ENCODE data around the gene PDLIM5.

The PDLIM5 gene

DNA sequence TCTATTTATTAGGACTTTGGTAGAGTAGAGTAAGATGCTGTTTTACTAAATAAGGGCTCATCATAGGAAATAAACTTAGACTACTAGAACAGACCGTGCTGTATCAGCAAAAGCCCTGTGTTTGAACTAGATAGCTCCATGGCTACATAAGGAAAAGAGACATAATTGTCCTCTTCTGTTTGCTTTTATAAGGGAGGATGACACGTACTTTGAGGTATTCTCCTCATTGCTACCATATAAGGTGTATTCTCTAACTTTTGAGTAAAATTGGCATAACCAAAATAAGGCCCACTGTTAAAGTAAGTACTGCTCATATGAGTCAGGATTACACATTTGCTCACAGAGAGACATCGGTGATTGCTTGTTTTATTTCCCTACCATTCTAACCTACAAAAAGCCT, 64.3 kb downstream of the PDLIM5 start:
- TF ChIP-seq TCF4 (CRISPR knock-in tag; IDR thresholded peaks at IDR 0.05; ENCODE audit: borderline replicate concordance) (no peak), GLIS3 (CRISPR knock-in tag; IDR thresholded peaks at IDR 0.05) (no peak), BACH2 (CRISPR knock-in tag; IDR thresholded peaks at IDR 0.05; ENCODE audit: borderline replicate concordance) (no peak), PPARA (CRISPR knock-in tag; IDR thresholded peaks at IDR 0.05; ENCODE audit: borderline replicate concordance) (no peak)
- ATAC-seq = peak; percentile 82

DNA sequence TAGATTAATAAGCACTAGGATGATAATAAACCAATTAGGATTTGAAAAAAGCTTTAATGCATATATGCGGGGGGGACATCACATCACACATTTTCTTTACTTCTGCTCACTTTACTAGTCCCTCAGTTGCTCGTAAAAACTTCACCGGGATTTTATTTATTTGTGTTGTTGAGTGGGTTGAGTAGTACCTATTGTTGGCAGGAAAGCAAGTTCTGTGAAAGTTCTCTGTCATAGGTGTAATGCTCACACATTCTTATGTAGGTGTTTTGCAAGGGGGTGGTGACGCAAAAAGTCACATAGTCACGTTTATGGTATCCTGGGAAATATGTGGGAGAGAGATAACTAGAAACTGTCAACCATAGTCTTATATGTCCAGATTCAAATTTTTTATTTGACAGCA, 65.3 kb downstream of the PDLIM5 start:
- no peak for TF ChIP-seq RARB (CRISPR knock-in tag; IDR thresholded peaks at IDR 0.05)
- no peak for TF ChIP-seq PPARA (CRISPR knock-in tag; IDR thresholded peaks at IDR 0.05; ENCODE audit: borderline replicate concordance)
- TF ChIP-seq, protein P1, sequence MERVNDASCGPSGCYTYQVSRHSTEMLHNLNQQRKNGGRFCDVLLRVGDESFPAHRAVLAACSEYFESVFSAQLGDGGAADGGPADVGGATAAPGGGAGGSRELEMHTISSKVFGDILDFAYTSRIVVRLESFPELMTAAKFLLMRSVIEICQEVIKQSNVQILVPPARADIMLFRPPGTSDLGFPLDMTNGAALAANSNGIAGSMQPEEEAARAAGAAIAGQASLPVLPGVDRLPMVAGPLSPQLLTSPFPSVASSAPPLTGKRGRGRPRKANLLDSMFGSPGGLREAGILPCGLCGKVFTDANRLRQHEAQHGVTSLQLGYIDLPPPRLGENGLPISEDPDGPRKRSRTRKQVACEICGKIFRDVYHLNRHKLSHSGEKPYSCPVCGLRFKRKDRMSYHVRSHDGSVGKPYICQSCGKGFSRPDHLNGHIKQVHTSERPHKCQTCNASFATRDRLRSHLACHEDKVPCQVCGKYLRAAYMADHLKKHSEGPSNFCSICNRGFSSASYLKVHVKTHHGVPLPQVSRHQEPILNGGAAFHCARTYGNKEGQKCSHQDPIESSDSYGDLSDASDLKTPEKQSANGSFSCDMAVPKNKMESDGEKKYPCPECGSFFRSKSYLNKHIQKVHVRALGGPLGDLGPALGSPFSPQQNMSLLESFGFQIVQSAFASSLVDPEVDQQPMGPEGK (CRISPR knock-in tag; IDR thresholded peaks at IDR 0.05; ENCODE audit: borderline replicate concordance) = no peak
- TF ChIP-seq ZNF565 (CRISPR knock-in tag; conservative IDR thresholded peaks at IDR 0.05; ENCODE audit: low read depth) = no peak
- TF ChIP-seq, protein P2, sequence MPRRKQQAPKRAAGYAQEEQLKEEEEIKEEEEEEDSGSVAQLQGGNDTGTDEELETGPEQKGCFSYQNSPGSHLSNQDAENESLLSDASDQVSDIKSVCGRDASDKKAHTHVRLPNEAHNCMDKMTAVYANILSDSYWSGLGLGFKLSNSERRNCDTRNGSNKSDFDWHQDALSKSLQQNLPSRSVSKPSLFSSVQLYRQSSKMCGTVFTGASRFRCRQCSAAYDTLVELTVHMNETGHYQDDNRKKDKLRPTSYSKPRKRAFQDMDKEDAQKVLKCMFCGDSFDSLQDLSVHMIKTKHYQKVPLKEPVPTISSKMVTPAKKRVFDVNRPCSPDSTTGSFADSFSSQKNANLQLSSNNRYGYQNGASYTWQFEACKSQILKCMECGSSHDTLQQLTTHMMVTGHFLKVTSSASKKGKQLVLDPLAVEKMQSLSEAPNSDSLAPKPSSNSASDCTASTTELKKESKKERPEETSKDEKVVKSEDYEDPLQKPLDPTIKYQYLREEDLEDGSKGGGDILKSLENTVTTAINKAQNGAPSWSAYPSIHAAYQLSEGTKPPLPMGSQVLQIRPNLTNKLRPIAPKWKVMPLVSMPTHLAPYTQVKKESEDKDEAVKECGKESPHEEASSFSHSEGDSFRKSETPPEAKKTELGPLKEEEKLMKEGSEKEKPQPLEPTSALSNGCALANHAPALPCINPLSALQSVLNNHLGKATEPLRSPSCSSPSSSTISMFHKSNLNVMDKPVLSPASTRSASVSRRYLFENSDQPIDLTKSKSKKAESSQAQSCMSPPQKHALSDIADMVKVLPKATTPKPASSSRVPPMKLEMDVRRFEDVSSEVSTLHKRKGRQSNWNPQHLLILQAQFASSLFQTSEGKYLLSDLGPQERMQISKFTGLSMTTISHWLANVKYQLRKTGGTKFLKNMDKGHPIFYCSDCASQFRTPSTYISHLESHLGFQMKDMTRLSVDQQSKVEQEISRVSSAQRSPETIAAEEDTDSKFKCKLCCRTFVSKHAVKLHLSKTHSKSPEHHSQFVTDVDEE (CRISPR knock-in tag; IDR thresholded peaks at IDR 0.05) = no peak
- no peak for TF ChIP-seq ISL1 (CRISPR knock-in tag; IDR thresholded peaks at IDR 0.05)
- TF ChIP-seq ZFP30 (CRISPR knock-in tag; IDR thresholded peaks at IDR 0.05) = no peak
- no peak for TF ChIP-seq BACH2 (CRISPR knock-in tag; IDR thresholded peaks at IDR 0.05; ENCODE audit: borderline replicate concordance)
- no peak for TF ChIP-seq ZC3H10 (CRISPR knock-in tag; IDR thresholded peaks at IDR 0.05)
- TF ChIP-seq ZNF70 (CRISPR knock-in tag; IDR thresholded peaks at IDR 0.05) = no peak
- TF ChIP-seq CSRNP3 (CRISPR knock-in tag; IDR thresholded peaks at IDR 0.05) = no peak
- no peak for TF ChIP-seq OSR1 (CRISPR knock-in tag; IDR thresholded peaks at IDR 0.05)
- no peak for TF ChIP-seq ARNTL (CRISPR knock-in tag; IDR thresholded peaks at IDR 0.05; ENCODE audit: borderline replicate concordance, low read depth)
- TF ChIP-seq TOX (CRISPR knock-in tag; IDR thresholded peaks at IDR 0.05; ENCODE audit: borderline replicate concordance) = no peak
- TF ChIP-seq, protein P3, sequence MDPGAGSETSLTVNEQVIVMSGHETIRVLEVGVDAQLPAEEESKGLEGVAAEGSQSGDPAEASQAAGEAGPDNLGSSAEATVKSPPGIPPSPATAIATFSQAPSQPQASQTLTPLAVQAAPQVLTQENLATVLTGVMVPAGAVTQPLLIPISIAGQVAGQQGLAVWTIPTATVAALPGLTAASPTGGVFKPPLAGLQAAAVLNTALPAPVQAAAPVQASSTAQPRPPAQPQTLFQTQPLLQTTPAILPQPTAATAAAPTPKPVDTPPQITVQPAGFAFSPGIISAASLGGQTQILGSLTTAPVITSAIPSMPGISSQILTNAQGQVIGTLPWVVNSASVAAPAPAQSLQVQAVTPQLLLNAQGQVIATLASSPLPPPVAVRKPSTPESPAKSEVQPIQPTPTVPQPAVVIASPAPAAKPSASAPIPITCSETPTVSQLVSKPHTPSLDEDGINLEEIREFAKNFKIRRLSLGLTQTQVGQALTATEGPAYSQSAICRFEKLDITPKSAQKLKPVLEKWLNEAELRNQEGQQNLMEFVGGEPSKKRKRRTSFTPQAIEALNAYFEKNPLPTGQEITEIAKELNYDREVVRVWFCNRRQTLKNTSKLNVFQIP (CRISPR knock-in tag; IDR thresholded peaks at IDR 0.05; ENCODE audit: borderline replicate concordance, low read depth) = no peak
- TF ChIP-seq CSDC2 (CRISPR knock-in tag; IDR thresholded peaks at IDR 0.05) = no peak
- TF ChIP-seq ZFP3 (CRISPR knock-in tag; IDR thresholded peaks at IDR 0.05) = no peak
- no peak for TF ChIP-seq ESRRG (CRISPR knock-in tag; IDR thresholded peaks at IDR 0.05)
- no peak for TF ChIP-seq TCF4 (CRISPR knock-in tag; IDR thresholded peaks at IDR 0.05; ENCODE audit: borderline replicate concordance)
- ATAC-seq = no peak

DNA sequence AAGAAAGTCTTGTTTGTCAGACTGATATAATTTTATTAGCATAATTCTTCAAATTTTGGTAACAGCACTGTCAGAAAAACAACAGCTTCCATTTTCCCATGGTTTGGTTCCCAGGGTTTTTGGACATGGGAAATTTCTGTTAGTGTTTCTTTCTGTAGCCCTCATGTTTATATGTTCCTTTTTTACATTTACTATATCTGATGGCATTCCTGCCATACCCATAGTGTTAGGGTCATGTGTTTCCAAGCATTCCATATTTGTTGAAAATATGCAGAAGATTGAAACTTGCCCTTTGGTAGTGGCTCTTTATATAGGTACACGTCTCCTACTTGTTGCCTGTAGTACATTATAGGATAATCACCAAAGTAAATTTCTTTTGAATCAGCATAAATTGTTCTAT, 65.8 kb downstream of the PDLIM5 start:
- TF ChIP-seq, protein P3 (CRISPR knock-in tag; IDR thresholded peaks at IDR 0.05; ENCODE audit: borderline replicate concordance, low read depth) = no peak
- TF ChIP-seq ZNF70 (CRISPR knock-in tag; IDR thresholded peaks at IDR 0.05) (no peak), ZFP30 (CRISPR knock-in tag; IDR thresholded peaks at IDR 0.05) (no peak), PPARA (CRISPR knock-in tag; IDR thresholded peaks at IDR 0.05; ENCODE audit: borderline replicate concordance) (no peak), CSRNP3 (CRISPR knock-in tag; IDR thresholded peaks at IDR 0.05) (no peak), OSR1 (CRISPR knock-in tag; IDR thresholded peaks at IDR 0.05) (no peak), BACH2 (CRISPR knock-in tag; IDR thresholded peaks at IDR 0.05; ENCODE audit: borderline replicate concordance) (no peak), ZC3H10 (CRISPR knock-in tag; IDR thresholded peaks at IDR 0.05) (no peak), ISL1 (CRISPR knock-in tag; IDR thresholded peaks at IDR 0.05) (no peak)
- TF ChIP-seq, protein P1 (CRISPR knock-in tag; IDR thresholded peaks at IDR 0.05; ENCODE audit: borderline replicate concordance) = no peak
- TF ChIP-seq, protein P4, sequence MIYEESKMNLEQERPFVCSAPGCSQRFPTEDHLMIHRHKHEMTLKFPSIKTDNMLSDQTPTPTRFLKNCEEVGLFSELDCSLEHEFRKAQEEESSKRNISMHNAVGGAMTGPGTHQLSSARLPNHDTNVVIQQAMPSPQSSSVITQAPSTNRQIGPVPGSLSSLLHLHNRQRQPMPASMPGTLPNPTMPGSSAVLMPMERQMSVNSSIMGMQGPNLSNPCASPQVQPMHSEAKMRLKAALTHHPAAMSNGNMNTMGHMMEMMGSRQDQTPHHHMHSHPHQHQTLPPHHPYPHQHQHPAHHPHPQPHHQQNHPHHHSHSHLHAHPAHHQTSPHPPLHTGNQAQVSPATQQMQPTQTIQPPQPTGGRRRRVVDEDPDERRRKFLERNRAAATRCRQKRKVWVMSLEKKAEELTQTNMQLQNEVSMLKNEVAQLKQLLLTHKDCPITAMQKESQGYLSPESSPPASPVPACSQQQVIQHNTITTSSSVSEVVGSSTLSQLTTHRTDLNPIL (CRISPR knock-in tag; IDR thresholded peaks at IDR 0.05; ENCODE audit: low read depth) = no peak
- ATAC-seq = no peak

Data from SK-N-SH treated with all-trans-retinoic acid at 6 μM for 48 hours (cell line).